CD4-positive, alpha-beta T cell (primary cell): ENCODE results near the gene RCOR3. TPM values are rescaled to one million over a fixed set of nuclear protein-coding genes. Genes with fewer than 3 reads are reported as not detected.
"Not testable (repeated sequence)": the region's sequence is repeated elsewhere in the genome, so short reads cannot be mapped to it uniquely, and the experiment has no call there.

Experiments
- ATAC-seq: fragments of 200-7000 bp; cut with Tn5 transposase; one replicate; pipeline ENCODE4 v1.10.0; 2022; ENCODE audit warnings: mild to moderate bottlenecking; ENCODE audit not compliant: poor library complexity
- CTCF ChIA-PET: fragments of 350-600 bp; sonication (Branson Sonifier 250); formaldehyde crosslinking; loops from one replicate; lab custom pipeline; 2021; ENCODE audit warnings: antibody characterized with exemption, inconsistent platforms; lab: Charles Lee
- POLR2A ChIA-PET: fragments of 350-600 bp; sonication (Branson Sonifier 250); formaldehyde crosslinking; loops from one replicate; lab custom pipeline; 2021; ENCODE audit warnings: antibody characterized with exemption, inconsistent platforms; lab: Charles Lee
- DNase-seq, 14 experiments: peaks; one replicate each; pipeline ENCODE4 v3.0.0-alpha.2; 2013 to 2020; ENCODE audit warnings: mixed read lengths in 2 of 14
- H3K27ac ChIP-seq, 2 donors: one replicate each; pipeline versions ENCODE4 v1.5.1 to v1.7.0; 2013; ENCODE audit warnings: low read length in 2 of 2, low read depth in 1 of 2, mild to moderate bottlenecking in 1 of 2
- H3K27me3 ChIP-seq, 2 experiments: 1 replicate in 1 of 2; 2 replicates in 1 of 2; pipeline versions ENCODE4 v1.6.1 to v1.7.0; 2013; ENCODE audit warnings: low read length in 2 of 2, control low read depth in 1 of 2, mild to moderate bottlenecking in 1 of 2, moderate library complexity in 1 of 2; ENCODE audit not compliant: insufficient read depth in 2 of 2, control insufficient read depth in 1 of 2
- H3K36me3 ChIP-seq: one replicate; pipeline ENCODE4 v1.6.1; 2013; ENCODE audit warnings: low read length, control low read depth; ENCODE audit not compliant: insufficient read depth
- H3K4me1 ChIP-seq: one replicate; pipeline ENCODE4 v1.6.1; 2013; ENCODE audit warnings: low read length, control low read depth; ENCODE audit not compliant: insufficient read depth
- H3K4me3 ChIP-seq: one replicate; pipeline ENCODE4 v1.5.1; 2013; ENCODE audit warnings: mild to moderate bottlenecking, low read length, moderate library complexity
- H3K9me3 ChIP-seq, 2 experiments: 1 replicate in 1 of 2; 2 replicates in 1 of 2; pipeline versions ENCODE4 v1.6.1 to v1.7.0; 2013; ENCODE audit warnings: low read length in 2 of 2, mild to moderate bottlenecking in 2 of 2, control low read depth in 1 of 2, moderate library complexity in 1 of 2; ENCODE audit not compliant: control insufficient read depth in 1 of 2, insufficient read depth in 1 of 2
- H3K27ac Mint-ChIP-seq: one replicate; pipeline ENCODE4 v1.8.0; 2020; ENCODE audit warnings: mixed read lengths
- H3K27me3 Mint-ChIP-seq: one replicate; pipeline ENCODE4 v1.8.0; 2021; ENCODE audit warnings: mixed read lengths
- H3K36me3 Mint-ChIP-seq: one replicate; pipeline ENCODE4 v1.8.0; 2021; ENCODE audit warnings: low read depth, mixed read lengths
- H3K4me1 Mint-ChIP-seq: one replicate; pipeline ENCODE4 v1.8.0; 2021; ENCODE audit warnings: low read depth, mixed read lengths
- H3K4me3 Mint-ChIP-seq: one replicate; pipeline ENCODE4 v1.8.0; 2020; ENCODE audit warnings: mild to moderate bottlenecking, mixed read lengths
- H3K9me3 Mint-ChIP-seq: one replicate; pipeline ENCODE4 v1.8.0; 2020; ENCODE audit warnings: mixed read lengths
- intact Hi-C, 2 experiments: fragments of 100-400 bp; cut with DNase I in 1 of 2; cut with micrococcal nuclease in 1 of 2; formaldehyde crosslinking; loops; one replicate each; pipeline versions ENCODE4 v1.15.1 to v1.9.0; 2023 to 2025; cut with DNase I, micrococcal nuclease
- total RNA-seq, 174 experiments: library from RNA in 2 of 174; stranded (reverse) in 2 of 174; gene quantifications; one replicate each; pipeline ENCODE4 v1.2.3 and lab custom pipeline; 2021 to 2026
- TF ChIP-seq, protein P1 (sequence below): fragments of 200-600 bp; IDR thresholded peaks from one replicate; pipeline ENCODE4 v1.8.0; 2022; ENCODE audit warnings: antibody characterized with exemption, mild to moderate bottlenecking

The RCOR3 gene
- total RNA-seq, 2 experiments from 2014 or later = 55.7 to 60.5 TPM

GRCh38 chr1:211237579-211237978, 21.6 kb upstream of the RCOR3 start:
- no peaks in the 10 kb centered on the region for H3K27me3 ChIP-seq
- intact Hi-C loops = no loop called here
- H3K4me1 ChIP-seq = no peaks in the 10 kb centered on the region
- H3K36me3 Mint-ChIP-seq = no peaks in the 10 kb centered on the region
- H3K36me3 ChIP-seq = no peaks in the 10 kb centered on the region
- H3K4me1 Mint-ChIP-seq = no peaks in the 10 kb centered on the region
- DNase-seq (no peak), ATAC-seq (no peak)
- H3K4me3 ChIP-seq = no peak overlapping the region
- POLR2A ChIA-PET = no interaction called here
- no peak overlapping the region for H3K4me3 Mint-ChIP-seq
- no peaks in the 10 kb centered on the region for H3K9me3 Mint-ChIP-seq
- CTCF ChIA-PET = no interaction called here
- H3K27me3 Mint-ChIP-seq = peaks cover 4% of the 10 kb centered on the region
- no peaks in the 10 kb centered on the region for H3K9me3 ChIP-seq
- no peak overlapping the region for H3K27ac Mint-ChIP-seq
- H3K27ac ChIP-seq = no peak overlapping the region
- TF ChIP-seq, protein P1, sequence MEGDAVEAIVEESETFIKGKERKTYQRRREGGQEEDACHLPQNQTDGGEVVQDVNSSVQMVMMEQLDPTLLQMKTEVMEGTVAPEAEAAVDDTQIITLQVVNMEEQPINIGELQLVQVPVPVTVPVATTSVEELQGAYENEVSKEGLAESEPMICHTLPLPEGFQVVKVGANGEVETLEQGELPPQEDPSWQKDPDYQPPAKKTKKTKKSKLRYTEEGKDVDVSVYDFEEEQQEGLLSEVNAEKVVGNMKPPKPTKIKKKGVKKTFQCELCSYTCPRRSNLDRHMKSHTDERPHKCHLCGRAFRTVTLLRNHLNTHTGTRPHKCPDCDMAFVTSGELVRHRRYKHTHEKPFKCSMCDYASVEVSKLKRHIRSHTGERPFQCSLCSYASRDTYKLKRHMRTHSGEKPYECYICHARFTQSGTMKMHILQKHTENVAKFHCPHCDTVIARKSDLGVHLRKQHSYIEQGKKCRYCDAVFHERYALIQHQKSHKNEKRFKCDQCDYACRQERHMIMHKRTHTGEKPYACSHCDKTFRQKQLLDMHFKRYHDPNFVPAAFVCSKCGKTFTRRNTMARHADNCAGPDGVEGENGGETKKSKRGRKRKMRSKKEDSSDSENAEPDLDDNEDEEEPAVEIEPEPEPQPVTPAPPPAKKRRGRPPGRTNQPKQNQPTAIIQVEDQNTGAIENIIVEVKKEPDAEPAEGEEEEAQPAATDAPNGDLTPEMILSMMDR = no peak

GRCh38 chr1:211240567-211240966, 18.6 kb upstream of the RCOR3 start:
- POLR2A ChIA-PET, H3K9me3 ChIP-seq, H3K4me3 Mint-ChIP-seq, H3K4me1 ChIP-seq, CTCF ChIA-PET, DNase-seq, ATAC-seq, H3K27ac Mint-ChIP-seq, H3K27ac ChIP-seq, H3K27me3 ChIP-seq, H3K4me1 Mint-ChIP-seq, H3K36me3 Mint-ChIP-seq, H3K36me3 ChIP-seq, H3K9me3 Mint-ChIP-seq, H3K4me3 ChIP-seq, intact Hi-C loops: not testable (repeated sequence)
- peaks cover 13% of the 10 kb centered on the region for H3K27me3 Mint-ChIP-seq

DNA sequence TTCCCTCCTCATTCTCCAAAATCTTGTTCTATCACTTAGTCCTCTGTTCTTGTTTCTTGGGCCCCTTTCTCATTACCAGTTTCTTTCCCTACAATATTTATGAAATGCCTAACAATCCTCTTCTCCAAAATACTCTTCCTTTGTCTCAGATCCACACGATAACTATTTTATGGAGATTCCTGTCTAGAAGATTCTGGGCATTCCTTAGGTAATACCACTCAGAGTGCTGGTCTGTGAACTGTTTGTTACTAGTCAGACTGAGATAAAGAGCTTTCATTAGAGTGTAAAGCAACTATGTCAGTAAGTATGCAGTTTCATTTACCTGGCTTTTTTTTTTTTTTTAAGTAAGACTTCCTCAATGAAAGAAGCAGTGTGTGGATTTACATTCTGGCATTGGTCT, 18.1 kb upstream of the RCOR3 start:
- DNase-seq (no peak), ATAC-seq (no peak)
- ChIA-PET POLR2A (no interaction called here), CTCF (interaction anchor here (0.6 kb wide), 1 partner anchor 9 kb away, joined by 3 read pairs; no protein-coding TSS in a partner anchor)
- Mint-ChIP-seq H3K27me3 (peaks cover 13% of the 10 kb centered on the region), H3K36me3 (no peaks in the 10 kb centered on the region), H3K27ac (no peak overlapping the region), H3K4me1 (no peaks in the 10 kb centered on the region), H3K4me3 (no peak overlapping the region), H3K9me3 (no peaks in the 10 kb centered on the region)
- Histone ChIP-seq H3K27ac (no peak overlapping the region), H3K4me1 (no peaks in the 10 kb centered on the region), H3K4me3 (no peak overlapping the region), H3K9me3 (no peaks in the 10 kb centered on the region), H3K36me3 (no peaks in the 10 kb centered on the region), H3K27me3 (no peaks in the 10 kb centered on the region)
- TF ChIP-seq, protein P1 = no peak
- intact Hi-C loops = no loop called here

- H3K27ac Mint-ChIP-seq, H3K4me3 Mint-ChIP-seq, H3K4me1 Mint-ChIP-seq, H3K36me3 Mint-ChIP-seq, H3K9me3 ChIP-seq, H3K4me1 ChIP-seq, DNase-seq, ATAC-seq, H3K4me3 ChIP-seq, CTCF ChIA-PET, H3K27ac ChIP-seq, intact Hi-C loops, H3K27me3 ChIP-seq, H3K9me3 Mint-ChIP-seq, H3K36me3 ChIP-seq: not testable (repeated sequence)
- POLR2A ChIA-PET = interaction anchor here (1.4 kb wide), 1 partner anchor 14 kb away, joined by 6 read pairs; no protein-coding TSS in a partner anchor
- H3K27me3 Mint-ChIP-seq = peaks cover 13% of the 10 kb centered on the region
These were observed 15.5 kb upstream of the RCOR3 start for GRCh38 chr1:211243639-211244038.

DNA sequence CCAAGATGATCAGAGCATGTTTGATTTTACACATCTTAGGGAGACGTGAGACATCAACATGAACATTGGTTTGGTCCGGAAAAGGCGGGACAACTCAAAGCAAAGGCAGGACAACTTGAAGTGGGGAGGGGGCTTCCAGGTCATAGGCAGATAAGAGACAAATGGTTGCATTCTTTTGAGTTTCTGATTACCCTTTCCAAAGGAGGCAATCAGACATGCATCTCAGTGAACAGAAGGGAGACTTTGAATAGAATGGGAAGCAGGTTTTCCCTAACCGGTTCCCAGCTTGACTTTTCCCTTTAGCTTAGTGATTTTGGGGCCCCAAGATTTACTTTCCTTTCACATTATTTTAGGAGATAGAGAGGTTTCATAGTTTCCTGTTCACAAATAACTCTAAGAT, 12.6 kb upstream of the RCOR3 start:
- H3K27me3 ChIP-seq, H3K4me1 ChIP-seq, H3K9me3 Mint-ChIP-seq, H3K4me3 Mint-ChIP-seq, H3K4me3 ChIP-seq, H3K9me3 ChIP-seq, H3K36me3 ChIP-seq, H3K36me3 Mint-ChIP-seq, H3K27ac Mint-ChIP-seq, ATAC-seq, POLR2A ChIA-PET, DNase-seq, H3K4me1 Mint-ChIP-seq, H3K27ac ChIP-seq, intact Hi-C loops: not testable (repeated sequence)
- H3K27me3 Mint-ChIP-seq = peaks cover 13% of the 10 kb centered on the region
- CTCF ChIA-PET = interaction anchor here (0.7 kb wide), 1 partner anchor 1135 kb away, joined by 3 read pairs; no protein-coding TSS in a partner anchor
